ENCODE measurements around the gene MCC.

Gene MCC

DNA sequence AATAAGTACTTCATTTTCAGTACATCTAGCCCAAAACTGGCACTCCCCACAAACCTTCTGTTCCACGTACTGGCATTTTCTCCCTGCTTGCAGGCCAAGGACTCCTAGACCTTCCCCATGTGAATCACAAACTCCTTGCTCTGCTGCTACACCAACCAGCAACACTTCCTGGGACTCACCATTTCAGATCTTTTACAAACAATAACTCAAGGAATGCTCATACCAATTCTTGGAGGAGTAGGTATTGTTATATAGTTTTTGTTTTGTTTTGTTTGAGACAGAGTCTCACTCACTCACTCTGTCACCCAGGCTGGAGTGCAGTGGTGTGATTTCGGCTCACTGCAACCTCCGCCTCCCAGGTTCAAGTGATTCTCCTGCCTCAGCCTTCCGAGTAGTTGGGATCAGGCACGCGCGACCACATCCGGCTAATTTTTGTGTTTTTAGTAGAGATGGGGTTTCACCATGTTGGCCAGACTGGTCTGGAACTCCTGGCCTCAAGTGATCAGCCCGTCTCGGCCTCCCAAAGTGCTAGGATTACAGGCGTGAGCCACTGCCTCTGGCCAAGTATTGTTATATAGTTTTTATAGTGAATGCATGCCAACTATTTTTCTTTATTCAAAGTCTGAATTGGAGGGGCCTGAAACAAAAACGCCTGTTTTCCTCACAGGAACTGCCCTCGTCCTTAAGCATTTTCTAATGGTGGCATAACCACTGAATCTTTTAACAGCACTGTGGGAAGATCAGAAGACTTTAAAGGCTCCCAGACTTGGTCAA is 264.2 kb downstream of the MCC start:
- ATAC-seq: no peak
- no peak for DNase-seq

DNA sequence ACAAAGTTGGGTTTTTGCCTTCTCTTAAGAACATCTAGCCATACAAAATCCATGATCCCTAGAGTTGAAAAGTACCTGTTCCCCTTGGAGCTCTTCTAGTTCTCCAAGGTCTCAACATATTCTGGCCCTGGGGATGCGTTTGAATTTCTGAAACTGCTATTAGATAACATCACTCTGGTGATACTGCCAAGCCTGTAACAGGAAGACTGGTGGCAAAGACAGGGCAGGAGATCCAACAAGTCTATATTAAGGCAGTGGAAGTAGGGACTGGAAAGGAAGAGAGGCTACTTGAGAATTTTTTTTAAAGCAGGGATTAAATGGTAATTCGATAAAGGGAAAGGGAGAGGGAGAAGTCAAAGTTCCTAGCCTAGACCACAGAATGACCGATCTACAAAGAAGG is 264.9 kb downstream of the MCC start:
- DNase-seq (no peak), ATAC-seq (no peak)

DNA sequence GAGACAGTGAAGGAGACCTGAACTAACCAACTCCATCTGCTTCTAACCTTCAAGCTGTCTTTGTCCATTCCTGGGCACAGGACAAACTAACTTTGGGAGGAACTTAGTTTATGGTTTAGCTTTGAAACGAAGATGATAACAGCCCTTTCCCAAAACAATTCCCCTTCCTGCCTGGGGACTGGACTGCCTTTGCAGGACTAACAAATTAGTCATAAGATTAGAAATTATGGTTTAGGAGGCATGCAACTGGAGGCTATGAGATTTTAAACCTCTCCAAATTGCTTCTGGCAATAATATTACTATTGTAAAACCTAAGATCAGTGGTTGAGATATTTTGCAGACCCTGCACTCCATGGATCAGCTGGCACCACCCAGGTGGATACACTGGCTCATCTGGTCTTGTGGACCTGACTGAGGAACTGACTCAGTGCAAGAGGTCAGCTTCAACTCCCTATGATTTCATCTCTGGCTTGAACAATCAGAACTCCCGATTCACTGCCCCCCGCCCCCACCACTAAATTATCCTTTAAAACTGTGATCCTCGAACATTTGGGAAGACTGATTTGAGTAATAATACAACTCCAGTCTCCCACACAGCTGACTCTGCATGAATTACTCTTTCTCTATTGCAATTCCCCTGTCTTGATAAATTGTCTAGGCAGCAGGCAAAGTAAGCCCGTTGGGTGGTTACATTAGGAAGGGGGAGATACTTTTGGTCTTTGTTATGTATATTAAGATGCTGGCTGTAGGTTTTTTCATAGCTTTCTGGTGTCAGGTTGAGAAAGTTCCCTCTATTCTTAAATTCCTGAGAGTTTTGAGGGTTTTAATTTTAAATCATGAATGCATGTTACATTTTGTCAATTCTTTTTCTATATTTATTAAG is 266.7 kb downstream of the MCC start:
- no peak for ATAC-seq
- no peak for DNase-seq

DNA sequence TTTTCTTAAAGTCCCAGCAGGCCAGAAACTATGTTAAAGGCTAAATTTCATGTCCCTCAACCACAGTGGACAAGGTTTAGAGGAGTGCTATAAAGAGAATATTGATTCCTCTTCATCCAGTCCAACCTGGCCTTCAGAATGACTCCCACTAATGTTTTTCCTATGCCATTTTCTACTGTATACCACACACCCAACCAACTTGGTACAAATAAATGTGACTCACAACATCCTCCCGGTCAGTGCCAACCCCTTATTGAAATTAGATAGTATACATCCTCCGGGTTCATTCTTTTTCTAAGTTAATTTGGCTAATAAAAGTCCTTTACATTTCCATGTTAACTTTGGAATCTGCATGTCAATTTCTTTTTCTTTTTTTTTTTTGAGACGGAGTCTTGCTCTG is 268.6 kb downstream of the MCC start:
- ATAC-seq: no peak
- no peak for DNase-seq

DNA sequence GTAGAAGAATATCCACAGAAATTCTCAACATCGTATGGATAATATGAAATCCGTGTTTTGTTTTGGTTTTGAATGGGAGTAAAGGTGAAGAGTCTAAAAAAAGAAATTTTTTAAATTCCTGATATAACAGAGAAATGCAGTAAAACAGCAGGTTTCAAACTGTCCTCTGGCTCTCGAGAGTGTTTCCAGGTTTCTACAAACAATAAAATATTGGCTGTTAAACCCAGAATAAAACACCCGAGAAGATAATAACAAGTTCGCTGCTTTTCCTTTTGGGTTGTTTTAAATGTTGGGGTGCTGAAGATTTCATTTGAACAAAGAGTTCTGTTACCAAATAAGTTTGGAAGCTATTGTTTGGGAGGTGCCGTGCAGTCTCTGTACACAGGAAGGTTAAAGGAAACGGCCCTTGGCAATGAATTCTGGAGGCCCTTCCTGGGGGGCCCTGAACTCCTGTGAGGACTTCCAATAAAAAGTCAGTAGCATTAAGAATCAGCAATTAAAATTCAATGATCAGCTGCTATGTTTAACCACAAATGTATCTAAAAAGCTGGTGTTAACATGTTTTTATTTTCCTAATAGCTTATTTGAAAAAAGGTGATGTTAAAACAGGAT is 269.2 kb downstream of the MCC start:
- DNase-seq: no peak
- ATAC-seq: no peak

DNA sequence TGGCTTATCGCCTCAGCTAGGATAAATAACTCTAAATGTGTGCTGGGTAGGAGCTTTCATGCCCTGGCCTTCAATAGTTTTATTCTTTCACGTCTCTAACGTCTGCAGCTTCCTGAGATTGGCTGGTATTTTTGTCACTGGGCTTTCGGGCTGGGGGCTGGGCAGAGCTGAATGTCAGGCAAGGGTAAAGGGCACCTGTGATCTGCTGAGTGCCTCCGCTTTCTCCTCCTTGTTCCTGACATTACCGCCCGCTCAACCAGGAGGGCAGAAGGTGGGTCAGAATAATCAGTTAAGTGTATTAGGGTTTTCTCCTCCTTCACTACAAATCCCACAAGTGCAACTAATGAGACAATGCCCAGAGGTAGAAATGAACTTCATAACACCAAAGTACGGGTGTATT is 270.1 kb downstream of the MCC start:
- ATAC-seq (no peak), DNase-seq (no peak)

DNA sequence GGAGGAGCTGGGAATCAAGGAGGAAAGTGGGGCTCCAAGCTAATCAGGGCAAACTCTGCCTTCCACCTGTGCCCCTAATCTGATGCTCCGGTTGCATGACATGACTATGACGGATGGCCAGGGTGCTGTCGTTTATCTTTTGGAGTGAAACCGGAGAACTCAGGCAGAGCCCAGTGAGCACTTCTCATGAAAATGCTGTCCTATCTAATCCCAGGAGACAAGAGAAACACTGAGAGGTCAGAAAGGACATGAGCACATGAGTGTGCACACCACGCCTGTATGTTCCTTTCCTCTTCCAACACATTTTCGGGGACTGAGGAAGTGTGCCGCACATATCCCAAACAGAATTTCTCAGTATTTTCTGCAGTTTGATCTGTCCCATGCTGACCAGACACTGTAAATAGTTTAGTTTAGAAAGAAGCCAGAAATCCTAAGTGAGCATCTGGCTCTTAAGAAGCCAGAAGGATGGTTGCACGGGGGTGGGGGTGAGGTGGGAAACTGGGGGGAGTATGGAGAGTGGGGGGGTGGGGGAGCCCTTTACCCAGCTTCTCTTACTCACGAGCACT is 270.6 kb downstream of the MCC start:
- no peak for ATAC-seq
- no peak for DNase-seq

DNA sequence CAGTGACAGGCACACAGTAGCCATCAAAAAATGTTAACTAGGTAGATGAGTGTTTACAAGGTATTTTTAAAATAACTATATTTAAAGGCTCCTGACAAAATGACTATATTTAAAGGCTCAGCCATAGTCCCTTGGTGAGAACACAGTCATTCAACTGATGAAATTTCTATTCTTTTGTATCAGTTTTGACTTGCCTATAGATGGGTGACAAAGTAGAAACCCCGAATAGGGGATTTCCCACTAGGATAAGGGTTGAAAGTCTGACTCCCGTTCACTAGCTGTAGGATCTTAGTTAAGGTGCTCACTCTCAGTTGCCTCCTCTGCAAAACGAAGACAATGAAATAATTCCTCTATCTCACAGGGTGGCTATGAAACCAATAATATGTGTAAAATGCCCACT is 271.7 kb downstream of the MCC start:
- DNase-seq (no peak), ATAC-seq (no peak)

DNA sequence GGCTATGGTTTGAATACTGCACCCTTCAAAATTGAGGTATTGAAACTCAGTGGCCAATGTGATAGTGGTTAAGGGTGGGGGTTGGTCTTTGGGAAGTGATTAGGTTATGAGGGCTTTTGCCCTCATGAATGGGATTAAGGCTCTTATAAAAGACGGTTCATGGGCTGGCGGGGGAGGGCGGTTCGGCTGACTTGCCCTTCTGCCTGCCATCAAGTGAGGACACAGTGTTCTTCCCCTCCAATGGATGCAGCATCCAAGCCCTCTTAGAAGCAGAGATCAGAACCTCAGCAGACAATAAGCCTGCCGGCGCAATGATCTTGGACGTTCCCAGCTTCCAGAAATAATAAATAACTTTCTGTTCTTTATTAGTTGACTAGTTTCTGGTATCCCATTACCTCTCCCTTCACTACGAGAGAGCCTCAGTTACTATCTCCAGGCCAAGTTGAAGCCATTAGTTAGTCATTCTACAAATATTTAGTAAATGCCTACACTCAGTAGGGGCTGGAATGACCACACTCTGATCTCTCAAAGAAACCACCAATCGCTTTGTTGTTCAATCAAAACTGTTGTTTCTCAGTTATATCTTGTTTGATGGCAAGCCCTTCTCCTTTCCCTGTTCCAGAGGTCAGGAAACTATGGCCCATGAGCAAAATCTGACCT is 272.7 kb downstream of the MCC start:
- DNase-seq (no peak), ATAC-seq (no peak)

DNA sequence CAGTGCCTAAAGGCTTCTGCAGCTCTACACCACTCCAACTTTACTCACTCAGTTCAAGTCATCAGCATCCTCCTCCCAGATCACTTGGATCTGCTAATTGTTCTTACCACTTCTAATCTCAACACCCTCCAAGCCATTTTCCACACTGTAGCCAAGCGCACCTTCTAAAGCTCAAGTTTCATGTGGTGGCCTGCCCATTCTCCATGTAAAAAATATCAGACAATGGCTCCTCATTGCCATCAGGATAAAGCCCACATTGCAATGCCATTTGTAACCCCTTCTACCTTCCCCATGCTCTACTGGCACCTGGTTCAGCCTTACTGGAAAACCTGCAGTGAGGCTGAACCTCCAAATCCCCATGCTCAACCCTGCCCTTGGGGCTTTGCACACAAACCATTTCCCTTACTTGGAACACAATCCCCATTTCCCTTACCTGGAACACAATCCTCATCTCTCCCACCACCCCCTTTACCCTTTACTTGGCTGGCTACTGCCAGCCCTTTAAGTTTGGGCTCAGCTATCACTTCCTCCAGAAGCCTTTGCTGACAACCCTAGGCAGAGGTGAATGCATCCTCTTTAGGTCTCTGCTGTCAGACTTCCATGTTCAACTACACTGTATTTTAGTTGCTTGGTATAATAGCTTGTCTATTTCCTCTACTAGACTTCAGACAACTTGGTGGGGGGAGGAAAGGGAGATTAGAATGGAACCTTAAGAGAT is 273.5 kb downstream of the MCC start:
- DNase-seq (no peak), ATAC-seq (no peak)

DNA sequence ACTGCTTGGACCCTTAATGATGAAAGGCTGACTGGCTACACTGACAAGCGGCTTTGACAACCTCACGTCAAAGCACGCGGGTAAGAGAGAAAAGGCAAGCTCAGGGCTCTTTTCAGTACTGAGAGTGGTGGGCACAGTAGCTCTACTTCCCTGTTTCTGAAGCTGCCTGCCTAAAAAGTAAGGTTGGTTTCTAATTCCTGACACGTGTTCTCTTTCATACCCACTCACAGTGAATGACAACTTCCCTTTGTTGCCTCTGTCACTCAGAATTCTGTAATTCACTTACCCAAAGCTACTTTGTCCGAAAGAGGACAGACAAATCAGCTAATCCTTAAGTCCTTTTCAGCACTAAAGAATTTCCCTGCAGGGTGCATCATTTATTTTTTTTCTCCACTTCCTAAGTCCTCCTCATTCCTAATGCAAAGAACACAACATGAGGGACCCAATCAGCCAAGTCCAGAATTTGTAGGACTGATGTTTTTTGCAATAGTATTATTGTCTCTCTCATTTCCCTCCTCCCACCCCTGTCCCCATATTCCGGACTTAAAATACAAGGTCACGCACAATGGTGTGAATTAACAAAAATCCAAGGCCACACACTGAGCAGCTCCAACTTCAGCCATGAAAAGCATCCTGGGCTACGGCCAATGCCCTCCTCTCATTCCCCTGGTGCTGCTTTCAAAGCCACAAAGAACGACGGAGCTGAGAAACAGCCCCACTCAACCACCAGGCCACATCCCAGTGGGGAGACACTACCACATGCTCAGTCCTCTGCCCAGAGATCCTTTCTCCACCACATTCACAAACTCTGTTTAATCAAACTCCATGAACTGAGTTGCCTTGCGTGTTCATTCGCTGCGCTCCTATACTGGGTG is 274.5 kb downstream of the MCC start:
- ATAC-seq: no peak

DNA sequence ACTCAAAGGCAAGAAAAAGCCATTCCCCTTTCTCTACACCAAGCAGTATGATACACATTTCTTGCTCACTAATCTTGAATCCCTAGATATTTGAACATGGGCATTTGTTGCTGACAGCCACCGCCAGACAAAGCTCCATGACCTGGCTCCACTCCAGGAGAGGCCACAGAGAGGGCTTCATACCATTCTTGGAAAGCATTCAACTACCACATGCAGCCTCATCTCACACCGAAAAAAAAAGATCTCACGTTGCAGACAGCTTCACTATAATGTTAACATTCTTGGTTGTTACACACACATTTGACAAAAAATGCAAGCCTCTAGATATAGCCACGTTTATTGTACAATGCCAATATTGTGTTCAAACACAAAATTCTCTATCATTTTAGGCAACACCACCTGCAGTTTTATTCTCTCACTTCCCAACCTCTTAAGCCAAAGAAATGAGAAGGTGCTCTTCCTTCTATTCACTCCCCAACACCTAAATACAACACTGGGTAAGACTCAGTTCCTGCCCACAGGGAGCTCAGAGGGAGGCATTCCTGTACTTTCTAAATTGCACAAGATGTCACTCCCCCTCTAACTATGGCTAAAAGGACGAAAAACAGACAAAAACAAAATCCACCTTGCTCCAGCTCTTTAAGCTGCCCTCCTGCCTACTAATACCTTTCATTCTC is 275.9 kb downstream of the MCC start:
- ATAC-seq (no peak), DNase-seq (no peak)

More for the DNA sequence above, 274.5 kb downstream of the MCC start:
- DNase-seq: no peak

DNA sequence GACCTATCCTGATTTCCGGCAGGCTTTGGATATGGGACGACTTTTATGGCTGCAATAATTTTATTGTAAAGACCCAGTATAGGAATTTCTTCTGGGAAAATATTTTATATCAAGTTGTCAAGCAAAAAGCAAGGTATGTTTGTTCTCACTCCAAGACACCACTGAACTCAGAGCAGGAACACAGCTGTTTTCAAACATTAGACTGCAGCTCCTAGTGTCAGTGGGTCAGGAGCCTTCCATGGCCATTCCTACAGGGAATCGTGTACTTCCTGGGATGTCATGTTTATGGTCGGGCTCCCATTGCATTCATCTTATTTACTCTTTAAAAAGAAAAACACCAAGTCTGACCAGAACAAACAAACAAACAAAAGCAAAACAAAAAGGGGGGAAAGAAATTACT is 278.8 kb downstream of the MCC start:
- ATAC-seq (no peak), DNase-seq (no peak)

DNA sequence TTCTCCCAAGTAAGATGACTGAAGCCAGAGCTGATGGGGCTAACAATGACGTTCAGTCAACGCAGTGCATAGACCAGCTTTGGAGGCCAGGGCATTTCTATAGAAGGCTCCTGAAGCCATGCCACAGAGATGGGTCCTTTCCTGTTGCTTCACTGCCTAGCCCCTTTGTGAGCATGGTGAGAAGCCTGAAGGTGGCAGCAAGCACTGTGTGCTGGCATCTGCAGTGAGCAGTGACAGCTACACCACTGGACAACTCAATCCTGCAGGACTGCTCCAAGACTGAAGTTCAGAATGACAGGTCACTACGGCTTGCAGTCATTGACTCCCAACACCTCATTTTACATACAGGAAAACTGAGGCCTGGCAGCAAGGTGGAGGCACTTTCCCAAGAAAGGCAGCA is 282.4 kb downstream of the MCC start:
- DNase-seq (no peak), ATAC-seq (no peak)

DNA sequence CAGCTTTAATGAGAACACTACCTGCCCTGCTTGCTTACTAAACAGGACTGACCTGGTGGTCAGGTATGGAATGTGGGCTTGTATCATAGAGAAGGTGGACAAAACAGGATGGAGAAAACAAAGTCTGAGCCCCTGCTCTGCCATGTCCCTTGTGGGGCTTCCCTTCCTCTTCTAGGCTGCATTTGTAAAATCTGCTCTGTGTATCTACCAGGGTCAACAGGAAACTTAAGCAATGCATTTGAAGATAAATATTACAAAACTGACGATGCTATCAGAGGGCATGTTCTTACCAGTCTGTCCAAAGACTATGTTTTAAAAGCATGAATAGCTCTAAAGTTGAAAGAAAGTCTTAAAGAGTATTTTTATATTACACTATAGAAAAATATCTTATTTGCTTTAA is 282.9 kb downstream of the MCC start:
- no peak for DNase-seq
- ATAC-seq: no peak

DNA sequence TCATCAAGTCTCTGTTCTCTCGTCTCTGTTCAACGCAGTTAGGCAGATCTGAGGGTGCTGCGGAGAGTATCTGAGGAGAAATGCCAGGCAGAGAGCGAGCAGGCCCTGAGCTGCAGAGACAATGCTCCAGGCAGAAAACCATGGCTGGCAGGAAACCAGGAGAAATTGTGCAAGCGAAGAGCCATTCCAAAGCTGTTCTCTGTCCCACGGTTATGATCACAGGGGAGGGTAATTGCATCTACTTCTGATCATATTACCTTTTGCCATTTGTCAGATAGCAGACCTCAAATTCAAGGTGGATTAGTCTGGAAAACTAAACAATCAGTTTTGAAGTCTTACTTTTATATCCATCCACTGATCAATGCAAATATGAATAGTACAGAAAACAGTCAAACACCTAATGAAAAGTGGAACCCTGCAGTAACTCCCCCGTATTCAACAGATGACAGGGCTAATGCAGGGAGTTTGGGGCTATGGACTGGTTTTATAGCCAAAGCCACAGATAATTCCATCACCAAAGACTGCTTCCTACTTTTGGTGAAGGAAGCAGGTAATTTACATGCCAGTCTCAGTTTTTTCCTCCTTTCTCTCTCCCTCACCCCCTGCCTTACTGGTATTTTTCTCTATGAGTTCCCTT is 283.6 kb downstream of the MCC start:
- no peak for ATAC-seq

DNA sequence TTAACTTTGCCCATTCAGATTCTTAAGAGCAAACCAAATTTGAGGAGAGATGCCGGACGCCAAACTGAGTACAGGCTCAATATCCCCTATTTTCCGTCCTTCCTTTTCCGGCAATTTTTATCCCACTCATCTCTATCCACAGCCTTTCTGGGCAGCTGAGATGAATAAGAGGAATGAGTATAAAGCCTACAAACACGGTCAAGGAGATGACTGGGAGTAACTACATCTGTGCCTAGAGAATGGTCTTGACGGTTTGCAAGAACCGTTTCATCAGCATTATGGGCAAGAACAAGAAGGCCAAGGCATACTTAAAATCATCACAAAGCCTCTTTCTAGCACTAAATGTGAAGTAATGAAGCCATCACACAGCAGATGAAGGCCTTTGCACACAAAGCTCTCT is 284.3 kb downstream of the MCC start:
- ATAC-seq: no peak
- DNase-seq: no peak

More for the DNA sequence above, 283.6 kb downstream of the MCC start:
- no peak for DNase-seq

DNA sequence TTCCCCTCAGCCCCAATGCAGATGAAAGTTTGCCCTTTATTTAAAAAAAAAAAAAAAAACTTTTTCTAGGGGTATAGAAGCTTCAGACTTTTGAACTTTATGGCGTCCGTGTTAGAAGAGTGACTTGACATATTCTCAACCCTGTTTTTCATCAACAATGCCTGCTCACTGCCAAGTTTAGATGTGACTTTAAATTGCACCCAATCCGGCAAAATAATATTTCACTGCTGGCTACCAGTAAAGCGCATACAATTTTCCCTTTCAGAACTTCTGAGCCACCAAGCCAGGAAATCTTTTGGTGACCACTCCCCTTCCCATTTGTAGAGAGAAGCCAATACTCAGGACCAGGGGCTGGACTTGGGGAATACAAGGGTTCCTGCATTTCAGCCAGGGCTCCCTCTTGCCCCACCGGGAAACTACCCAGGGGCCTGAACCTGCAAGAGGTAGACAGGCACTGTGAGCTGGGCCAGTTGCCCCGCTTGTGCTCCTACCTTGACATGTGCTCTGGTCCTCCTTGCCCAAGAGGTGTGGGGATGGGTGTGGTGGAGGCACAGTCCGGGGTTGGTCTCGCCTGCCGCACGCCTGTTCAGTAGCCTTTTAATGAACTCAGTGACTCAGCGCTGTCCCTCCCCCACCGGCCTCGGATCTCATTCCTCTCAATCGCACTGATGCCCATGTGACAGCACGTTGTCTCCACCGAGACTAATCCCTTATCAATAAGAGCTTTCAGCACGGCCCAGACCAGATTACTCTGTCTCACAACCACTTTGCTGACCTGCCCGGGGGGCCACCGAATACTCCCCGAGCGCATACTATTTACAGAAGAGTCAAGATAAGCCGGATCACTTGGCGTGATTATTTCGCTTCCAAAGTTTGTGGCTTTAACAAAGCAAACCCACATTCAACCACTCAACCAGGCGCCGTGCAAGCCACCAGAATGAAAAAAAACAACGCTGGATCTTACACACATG is 285.2 kb downstream of the MCC start:
- DNase-seq: no peak
- ATAC-seq: no peak
